HG02759 (cell line): ENCODE results near the gene IL22RA1.

Source experiments
- ATAC-seq: cut with Tn5 transposase; IDR thresholded peaks from one replicate; pipeline ENCODE4 v1.9.1; 2021; ENCODE audit warnings: mild to moderate bottlenecking, moderate library complexity; ENCODE audit not compliant: unreplicated experiment

IL22RA1 gene

DNA sequence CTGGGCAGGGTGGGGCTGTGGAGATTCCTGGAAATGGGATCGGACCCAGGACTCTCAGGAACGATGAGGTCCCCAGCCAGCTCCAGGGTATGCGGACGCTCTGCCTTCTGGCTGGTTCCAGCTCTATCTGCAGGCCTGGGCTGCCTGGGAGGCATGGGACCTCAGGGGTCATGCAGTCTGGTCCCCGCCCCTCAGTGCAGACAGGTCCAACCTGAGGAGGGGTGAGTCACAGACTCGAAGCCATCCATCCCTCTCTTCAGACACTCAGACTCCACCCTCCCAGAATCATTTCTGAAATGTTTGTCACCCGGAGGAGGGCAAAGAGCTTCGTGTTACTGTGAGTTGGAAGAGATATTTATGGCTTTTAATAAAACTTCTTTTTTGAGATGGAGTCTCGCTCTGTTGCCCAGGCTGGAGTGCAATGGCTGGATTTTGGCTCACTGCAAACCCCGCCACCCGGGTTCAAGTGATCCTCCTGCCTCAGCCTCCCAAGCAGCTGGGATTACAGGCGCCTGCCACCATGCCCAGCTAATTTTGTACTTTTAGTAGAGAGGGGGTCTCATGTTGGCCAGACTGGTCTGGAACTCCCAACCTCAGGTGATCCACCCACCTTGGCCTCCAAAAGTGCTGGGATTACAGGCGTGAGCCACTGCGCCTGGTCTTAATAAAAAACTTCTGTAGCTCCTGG is 25.1 kb downstream of the IL22RA1 start:
- ATAC-seq = no peak

DNA sequence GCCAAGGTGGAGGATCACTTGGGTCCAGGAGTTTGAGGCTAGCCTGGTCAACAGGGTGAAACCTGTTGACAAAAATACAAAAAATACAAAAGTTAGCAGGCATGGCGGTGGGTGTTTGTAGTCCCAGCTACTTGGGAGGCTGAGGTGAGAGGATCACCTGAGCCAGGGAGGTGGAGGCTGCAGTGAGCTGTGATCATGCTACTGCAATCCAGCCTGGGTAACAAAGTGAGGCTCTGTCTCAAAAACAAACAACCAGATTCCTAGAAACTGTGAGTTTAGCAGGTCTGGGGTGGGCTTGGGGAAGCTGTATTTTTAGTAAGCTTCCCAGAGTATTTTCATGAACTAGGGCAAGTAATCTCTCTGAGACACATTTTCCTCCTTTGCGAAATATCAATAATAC is 25.8 kb downstream of the IL22RA1 start:
- ATAC-seq = no peak

DNA sequence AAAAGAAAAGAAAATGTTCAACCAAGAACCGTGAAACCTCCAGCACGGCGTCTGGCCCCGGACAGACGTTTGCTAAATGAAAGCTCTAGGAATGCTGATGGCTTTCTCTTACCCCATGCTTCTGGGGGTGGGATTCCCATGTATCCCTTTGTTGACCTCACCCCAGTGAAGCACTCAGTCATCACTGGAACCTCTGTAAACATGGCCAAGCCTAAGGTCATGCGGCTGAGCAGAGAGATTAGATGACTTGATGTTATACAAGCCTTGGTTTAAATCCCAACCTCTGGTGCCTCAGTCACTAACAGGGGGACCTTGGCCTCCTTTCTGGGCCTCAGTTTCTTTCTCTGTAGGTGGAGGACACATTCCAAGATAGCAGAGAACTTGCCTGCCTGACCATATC is 28.2 kb downstream of the IL22RA1 start:
- ATAC-seq = no peak

DNA sequence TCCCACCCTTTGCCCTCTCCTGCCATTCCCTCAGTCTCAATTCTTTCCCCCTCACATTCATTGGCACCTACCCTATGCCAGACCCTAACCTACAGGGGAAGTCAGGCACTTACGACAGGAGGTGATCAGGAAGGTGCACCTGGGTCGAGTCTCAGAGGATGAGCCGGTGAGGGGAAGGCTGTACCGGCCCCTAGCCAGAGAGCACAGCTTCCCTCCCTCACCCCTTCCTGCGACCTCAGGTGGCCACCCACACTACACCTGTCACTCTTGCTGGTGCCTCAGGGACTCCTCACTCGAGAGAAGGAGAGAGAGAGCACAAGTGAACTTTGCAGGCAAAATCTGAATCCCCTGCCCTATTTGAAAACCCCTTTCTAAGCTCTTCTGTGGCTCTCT is 29.3 kb downstream of the IL22RA1 start:
- no peak for ATAC-seq

DNA sequence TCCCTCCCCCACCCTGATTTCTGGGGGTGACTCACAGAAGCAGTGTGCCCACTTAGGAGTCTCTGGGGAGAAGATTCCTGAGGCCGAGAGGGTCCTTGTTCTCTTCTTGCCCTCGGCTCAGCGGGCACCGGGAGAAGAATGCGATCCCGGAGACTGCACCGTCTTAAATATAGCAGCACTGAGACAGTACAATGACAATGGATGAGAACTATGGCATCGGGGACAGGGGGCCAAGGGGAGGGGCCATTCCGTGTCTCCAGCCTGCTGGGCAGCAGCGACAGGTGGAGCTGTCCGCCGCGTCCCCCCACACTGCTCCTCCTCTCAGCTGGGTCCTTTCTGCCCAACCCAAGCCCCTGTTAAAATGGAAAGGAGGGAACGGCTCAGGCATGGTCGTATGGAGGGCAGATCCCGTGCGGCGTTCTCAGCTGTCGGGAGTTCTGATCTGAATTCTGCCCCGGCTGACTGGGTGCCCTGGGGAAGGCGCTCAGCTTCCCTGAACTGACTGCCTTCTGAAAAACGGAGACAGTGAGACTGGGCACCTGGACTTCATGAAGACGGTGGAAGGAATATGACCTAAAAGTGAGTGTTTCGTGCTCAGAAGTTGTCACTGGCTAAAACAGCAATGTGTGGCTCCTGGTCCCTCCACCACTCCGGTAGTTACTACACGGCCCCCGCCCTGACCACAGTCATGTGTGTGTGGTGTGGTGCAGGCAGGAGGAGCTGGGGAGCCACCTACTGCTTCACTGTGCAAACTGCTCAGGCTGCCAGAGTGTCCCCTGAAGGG is 30.8 kb downstream of the IL22RA1 start, which contains the start of gene MYOM3:
TSS of gene MYOM3 (minus strand) at position 140 of the 784 bp plus-strand sequence. CDS start 3,499 bp downstream, outside the sequence.
- ATAC-seq = no peak

DNA sequence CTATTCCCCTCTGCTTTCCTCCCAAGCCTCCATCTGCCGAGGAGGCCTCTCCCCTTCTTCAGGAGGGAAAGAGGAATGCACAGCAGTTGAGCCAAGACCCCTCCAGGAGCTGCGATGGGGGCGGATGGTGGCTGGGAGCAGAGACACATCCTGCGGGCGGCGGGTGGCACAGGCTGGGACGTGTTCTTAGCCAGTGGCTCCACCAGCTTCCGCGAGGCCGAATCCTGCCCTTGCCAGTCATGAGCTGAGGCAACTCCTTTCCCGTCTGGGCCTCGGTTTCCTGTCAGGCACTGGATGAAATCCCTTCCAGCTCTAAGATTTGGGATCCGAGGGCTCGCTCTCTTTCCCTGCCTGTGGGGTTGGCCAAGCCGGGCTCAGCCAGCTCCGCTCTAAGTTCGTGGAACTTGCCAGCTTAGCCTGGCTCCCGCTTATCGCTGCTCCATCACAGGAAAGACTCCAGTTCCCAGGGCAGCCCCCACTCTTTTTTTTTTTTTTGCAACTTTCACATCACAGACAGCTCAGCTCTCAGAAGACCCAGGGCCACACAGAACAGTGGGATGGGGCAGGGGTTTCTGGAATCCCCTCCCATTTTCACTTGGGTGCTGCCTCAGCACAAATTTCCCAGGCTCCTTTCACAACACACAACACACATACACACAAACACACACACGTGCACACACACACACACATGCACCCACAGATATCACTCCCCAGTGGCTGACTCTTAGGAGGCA is 31.5 kb downstream of the IL22RA1 start:
- ATAC-seq = no peak

DNA sequence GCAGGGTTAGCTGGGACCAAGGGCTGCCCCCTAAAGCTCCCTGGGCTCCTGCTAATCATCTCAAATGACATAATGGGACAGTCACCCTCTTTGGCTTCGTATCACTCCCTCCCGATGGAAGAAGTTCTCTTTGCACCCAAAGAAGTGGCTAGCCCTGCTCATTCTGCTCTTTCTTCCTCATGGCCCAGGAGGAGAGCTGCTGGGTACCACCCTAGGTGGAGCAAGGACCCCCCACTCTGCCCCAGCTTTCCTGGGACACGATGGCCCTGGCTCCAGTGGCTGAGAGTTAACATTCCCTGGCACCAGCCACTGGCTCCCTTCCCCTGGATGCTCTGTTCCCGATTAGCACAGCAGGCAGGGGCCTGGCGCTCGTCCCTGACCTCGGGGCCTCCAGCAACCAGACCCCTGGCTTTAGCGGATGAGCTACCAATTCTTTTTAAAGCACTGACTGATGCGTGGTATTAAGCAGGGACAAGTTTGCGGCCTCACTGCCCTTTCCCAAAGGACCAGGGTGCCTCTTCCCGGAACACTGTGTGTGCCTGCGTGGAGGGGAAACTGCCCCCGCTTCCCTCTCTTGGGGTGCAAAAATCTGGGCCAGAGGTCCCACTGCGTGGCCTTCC is 32.2 kb downstream of the IL22RA1 start:
- ATAC-seq = no peak

DNA sequence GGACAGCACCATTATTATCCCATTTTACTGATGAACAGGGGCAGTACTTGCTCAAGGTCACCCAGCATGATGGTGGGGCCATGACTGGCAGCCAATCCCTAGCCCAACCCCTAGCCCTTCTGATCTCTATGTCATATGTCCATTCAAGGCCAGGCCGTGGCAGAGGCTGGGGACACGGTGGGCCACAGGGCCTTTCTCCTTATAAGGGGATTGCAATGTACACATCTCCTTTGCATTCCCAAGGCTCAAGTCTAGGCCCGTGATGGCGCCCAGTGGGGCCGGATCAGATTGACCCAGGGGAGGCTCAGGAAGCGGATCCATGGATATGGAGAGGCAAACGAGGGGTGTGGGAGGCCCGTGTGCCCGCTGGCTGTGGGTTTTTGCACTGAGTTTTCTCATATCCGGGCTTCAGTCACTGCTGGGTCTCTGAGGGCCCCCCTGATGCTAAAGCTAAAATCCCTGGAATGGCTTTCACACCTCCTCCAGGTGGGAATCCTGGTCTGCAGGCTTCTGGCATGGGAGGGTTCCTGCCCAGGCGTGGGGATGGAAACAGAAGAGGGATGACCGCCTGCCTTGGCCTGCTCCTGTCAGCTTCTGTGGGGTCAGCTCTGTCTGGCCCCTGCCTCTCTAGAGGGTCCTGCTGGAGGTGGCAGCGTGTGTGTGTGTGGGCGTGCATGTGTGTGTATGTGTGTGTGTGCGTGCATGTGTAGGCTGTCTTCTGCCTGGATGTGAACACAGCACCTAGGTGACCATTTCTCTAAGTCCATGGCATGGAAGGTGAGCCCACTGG is 33.1 kb downstream of the IL22RA1 start:
- no peak for ATAC-seq

DNA sequence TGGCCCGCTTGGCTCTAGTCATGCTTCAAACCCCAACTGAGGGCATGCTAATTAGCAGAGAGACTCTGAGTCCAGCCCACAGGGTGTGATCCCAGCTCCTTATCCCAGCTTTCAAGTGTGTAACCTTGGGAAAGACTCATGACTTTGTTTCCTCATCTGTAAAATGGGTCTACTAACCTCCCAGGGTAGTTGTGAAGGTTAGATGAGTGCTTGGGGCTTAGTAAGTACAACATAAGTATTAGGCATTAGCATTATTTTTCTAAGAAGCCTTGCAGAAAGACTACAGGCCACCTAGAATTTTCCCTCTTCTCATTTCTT is 33.8 kb downstream of the IL22RA1 start:
- ATAC-seq = no peak

DNA sequence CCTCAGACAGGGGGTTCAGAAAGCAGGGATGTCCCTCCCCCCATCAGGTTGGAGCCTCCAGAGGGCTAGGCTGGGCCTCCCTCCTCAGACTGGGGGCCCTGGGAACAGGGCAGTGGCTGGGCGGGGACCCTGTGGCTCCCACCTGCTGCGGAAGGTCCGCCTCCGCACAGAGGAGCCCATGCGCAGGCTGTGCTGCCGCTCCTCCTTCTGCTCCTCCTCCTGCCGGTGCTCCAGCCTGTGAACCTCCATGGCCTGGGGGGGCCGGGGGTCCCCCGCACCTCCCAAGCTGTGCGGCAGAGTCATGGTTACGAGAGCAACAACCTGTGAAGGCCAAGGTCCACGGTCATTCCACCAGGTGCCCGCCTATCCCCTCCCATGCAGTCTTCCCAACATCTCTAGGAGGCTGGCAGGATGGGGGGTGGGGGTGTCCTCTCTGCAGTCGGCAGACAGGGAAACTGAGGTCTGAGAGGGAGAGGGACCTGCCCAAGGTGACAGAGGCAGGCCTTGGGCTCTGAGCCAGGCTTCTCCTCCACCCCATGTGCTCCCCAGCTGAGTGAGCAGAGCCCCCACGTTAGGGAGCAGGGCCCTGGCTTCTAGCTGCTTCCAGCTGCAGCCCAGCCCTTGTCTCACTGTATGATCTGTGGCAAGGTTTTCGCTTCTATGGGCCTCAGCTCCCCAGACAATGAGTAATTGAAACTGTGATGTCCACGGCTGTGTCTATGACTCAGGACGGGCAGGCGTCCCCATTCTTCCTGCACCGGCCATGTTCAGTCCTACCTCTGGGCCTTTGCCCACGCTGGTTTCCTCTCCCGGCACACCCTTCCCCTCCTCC is 34.4 kb downstream of the IL22RA1 start:
- no peak for ATAC-seq

DNA sequence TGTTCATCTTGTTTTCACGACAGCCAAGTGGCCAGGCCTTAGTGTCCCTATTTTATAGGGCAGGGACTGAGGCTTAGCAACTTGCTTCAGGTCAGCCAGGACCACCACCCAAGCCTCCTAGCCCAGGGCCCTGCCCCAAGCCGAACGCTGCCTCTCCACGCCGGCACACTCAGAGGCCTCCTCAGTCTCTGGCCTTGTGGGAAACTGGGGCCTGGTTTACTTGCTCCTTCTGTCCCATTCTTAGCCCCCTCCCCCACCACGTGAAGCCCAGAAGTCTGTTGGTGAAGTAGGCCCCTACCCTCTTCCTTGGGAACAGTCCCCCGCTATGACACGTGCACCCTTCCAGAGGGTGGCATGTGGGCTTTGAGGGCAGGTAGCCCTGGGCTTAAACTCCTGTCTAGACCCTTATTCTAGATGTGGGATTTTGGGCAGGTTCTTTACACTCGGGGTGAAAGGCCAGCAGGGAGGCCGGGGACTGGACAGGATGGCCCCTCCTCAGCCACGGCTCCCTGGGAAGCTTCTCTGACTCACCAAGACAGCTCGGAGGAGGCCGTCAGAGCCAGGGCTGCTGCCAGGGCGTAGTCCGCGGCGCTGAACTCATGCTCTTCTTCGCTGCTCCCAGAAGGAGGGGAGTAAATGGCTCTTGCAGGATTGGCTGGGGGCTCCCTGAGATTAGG is 35.3 kb downstream of the IL22RA1 start:
- no peak for ATAC-seq

DNA sequence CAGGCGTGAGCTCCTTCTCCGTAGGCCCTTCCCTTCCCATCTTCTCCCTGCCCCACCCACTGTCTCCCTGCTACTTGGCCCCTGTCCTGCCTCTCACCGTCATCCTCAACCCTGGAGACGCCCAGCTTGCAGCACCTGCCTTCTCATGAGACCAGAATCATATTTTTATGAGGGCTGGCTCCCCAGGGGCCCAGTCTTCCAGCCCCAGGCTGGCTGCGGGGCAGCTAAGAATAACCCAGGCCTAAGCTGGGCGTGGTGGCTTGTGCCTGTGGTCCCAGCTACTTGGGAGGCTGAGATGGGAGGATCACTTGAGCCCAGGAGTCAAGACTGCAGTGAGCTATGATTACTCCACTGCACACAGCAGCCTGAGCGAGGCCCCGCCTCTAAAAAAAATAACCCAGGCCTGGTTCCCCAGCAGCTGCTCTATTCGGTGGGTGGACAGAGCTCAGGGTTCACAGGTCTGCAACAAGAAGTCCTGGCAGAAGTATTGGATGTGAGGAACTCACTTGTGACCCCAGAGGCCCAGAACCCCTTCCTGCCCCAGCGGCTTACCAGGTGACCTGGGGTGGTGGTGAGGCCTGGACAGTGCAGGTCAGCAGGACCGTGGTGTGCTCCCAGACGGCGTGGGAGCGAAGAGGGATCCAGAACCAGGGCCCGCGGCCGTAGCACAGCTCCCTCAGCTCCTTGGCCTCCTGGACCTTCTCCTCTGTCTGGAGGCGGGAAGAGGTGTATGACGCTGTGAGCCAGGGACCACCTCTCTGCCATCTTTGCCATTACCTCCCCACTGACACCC is 37.4 kb downstream of the IL22RA1 start:
- no peak for ATAC-seq

DNA sequence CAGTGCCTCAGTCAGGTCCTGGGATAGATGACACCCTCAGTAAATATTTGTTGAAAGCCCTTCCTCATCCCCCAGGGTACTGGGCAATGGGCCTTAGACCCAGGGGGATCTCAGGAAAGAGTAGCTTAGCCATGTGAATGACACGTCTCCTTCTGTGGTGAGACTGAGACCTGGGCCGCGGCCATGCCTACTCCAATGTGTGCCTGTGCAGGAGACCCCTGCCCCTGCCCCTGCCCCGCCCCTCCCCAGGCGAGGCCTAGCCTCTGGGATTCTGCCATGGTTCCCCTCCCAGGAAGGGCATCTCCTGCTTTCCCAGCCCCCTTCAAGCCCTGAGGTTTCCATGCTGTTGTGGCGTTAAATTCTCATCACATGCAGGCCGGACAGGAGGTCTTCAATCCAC is 38.1 kb downstream of the IL22RA1 start:
- no peak for ATAC-seq

DNA sequence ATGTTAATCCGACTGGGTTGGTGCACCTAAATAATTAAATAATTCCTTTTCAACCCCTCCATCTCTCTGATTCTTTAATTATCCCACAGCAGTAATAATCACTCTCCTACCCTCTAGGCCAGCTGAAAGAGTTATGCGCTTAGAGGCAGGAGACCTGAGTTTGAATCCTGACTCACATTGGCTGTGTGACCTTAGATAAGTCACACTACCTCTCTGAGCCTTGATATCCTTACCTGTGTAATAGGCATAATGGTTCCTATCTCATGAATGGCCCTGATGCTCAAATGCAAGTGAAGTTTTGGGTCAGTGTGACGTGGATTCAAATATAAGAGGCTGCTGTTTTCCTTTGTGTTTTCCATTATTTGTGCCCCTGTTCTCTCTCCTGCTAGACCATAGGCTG is 39.1 kb downstream of the IL22RA1 start:
- no peak for ATAC-seq

DNA sequence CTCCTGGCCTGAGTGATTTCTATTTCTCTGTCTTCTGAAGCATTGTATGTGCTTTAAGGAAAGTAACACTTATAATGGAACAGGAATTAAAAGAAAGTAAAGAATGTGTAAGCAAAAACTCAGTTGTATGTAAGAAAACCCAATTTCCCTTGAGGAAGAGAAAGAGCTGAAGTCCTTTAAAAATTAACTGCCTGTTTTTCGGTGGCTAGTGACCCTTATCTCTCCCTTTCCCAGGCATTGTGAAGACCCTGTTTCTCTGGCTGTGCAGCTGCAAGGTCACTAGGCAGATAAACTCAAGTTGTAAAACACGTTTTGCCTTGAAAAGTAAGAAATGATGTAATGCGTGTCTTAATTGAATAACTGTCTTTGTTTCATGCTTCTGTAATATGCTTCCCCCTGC is 39.5 kb downstream of the IL22RA1 start:
- no peak for ATAC-seq

DNA sequence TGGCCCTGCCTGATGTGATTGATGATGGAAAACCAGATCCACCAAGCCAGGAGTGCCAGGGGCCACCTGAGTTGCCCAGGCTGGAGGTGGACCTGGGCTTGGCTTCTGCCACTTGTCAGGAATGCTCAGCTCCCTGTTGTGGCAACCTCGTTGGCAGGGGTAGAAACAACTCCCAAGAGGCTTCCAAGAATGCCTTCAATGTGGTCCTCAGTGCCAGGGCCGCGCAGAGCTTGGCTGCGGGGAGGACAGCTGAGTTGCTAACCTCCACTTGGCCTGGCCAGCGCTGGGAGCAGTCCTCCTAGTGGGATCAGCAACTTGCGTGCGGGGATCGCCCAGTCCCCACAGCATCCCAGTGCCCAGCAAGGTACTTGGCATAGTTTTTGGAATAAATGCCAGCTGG is 40.0 kb downstream of the IL22RA1 start:
- no peak for ATAC-seq

DNA sequence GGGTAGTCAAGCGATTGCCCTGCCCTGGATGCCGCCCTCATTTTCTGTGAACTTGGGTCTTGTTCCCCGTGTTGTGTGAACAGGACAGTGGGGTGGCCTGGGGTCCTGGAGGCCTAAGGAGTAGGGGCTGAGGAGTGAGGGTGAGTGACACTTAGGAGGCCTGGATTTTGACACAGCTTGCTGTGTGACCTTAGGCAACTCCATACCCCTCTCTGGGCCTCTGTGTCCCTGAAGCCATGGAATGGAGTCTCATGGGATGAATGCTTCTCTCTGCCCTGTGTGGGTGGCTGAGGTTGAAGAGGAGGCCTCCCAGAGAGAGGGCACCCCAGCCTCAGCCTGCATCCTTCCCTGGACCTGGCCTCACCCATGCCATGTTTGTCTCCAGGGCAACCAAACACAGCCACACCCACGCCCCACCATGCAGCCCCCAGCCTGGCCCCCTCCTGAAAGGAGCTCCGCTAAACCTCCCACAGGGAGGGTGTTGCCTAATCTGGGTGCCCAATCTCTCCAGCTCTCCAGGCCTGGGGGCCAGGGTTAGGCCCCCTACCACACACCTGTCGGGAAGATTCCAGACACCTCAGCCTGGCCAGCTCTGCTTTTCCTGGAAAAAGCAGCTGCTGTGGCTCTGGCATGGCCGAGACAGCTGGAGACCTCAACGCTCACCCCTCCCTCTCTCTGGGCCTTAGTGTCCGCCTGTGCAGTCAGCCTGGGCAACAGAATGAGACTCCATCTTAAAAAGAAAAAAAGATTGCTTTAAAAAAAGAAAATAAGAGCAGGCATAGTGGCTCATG is 40.9 kb downstream of the IL22RA1 start:
- no peak for ATAC-seq
